ENCODE measurements around the gene SIGLEC7.

Gene SIGLEC7

GRCh38 chr19:51172223-51172622 lies 30.1 kb downstream of the SIGLEC7 start:
- TF ChIP-seq, protein P1, sequence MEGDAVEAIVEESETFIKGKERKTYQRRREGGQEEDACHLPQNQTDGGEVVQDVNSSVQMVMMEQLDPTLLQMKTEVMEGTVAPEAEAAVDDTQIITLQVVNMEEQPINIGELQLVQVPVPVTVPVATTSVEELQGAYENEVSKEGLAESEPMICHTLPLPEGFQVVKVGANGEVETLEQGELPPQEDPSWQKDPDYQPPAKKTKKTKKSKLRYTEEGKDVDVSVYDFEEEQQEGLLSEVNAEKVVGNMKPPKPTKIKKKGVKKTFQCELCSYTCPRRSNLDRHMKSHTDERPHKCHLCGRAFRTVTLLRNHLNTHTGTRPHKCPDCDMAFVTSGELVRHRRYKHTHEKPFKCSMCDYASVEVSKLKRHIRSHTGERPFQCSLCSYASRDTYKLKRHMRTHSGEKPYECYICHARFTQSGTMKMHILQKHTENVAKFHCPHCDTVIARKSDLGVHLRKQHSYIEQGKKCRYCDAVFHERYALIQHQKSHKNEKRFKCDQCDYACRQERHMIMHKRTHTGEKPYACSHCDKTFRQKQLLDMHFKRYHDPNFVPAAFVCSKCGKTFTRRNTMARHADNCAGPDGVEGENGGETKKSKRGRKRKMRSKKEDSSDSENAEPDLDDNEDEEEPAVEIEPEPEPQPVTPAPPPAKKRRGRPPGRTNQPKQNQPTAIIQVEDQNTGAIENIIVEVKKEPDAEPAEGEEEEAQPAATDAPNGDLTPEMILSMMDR (IDR thresholded peaks at IDR 0.05; ENCODE audit: low read depth, low read length): no peak
- H3K4me3 ChIP-seq (replicated peaks in 1 of 2; ENCODE audit: low read depth in 2 of 2, low read length in 2 of 2): no peak overlapping the region
- no peak for DNase-seq (ENCODE audit: low read depth in 2 of 2)

DNA sequence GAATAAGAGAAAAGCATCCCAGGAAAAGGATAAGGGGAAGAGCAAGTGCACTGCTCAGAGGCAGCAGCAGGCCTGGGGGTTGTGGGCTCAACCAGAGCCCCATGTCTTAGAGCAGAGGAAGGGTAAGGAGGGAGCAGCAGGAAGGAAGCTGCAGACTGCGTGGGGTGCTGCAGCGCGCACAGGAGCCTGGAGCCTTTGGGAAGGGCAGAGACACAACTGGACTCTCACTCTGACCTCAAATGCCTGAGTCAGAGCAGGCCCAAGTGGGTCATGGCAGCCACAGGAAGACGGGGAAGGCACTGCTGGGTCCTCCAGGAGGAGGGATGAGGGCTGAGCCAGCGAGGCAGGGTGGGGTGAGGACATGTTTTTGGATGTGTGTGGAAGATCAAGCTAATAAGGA lies 31.6 kb downstream of the SIGLEC7 start:
- TF ChIP-seq, protein P1 (IDR thresholded peaks at IDR 0.05; ENCODE audit: low read depth, low read length): no peak
- H3K4me3 ChIP-seq (replicated peaks in 1 of 2; ENCODE audit: low read depth in 2 of 2, low read length in 2 of 2): no peak overlapping the region
- no peak for DNase-seq (ENCODE audit: low read depth in 2 of 2)

DNA sequence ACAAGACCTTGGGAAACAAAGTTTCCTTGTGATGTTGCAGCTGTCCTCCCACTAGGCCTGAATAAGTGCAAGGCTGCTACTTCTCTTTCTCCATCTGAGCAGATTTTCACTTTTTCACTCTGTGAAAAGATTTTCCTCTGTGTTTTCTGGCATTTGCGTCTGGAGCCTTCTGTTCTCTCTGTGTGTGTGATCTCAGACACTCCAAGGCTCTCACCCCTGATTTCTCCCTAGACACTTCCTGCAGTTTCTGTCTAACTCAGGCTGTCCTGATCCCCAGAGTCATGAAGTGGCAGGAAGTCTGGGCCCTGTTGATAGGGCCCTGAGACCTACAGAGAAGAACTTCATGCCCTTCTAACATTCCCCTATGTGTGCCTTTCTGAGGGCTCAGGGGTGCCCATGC lies 37.2 kb downstream of the SIGLEC7 start:
- TF ChIP-seq, protein P1 (IDR thresholded peaks at IDR 0.05; ENCODE audit: low read depth, low read length): no peak
- H3K4me3 ChIP-seq (replicated peaks in 1 of 2; ENCODE audit: low read depth in 2 of 2, low read length in 2 of 2): no peak overlapping the region
- DNase-seq (ENCODE audit: low read depth in 2 of 2): no peak

GRCh38 chr19:51181377-51181912 lies 39.3 kb downstream of the SIGLEC7 start:
- no peak for DNase-seq (ENCODE audit: low read depth in 2 of 2)
- no peak overlapping the region for H3K4me3 ChIP-seq (replicated peaks in 1 of 2; ENCODE audit: low read depth in 2 of 2, low read length in 2 of 2)
- TF ChIP-seq, protein P1 (IDR thresholded peaks at IDR 0.05; ENCODE audit: low read depth, low read length): no peak

DNA sequence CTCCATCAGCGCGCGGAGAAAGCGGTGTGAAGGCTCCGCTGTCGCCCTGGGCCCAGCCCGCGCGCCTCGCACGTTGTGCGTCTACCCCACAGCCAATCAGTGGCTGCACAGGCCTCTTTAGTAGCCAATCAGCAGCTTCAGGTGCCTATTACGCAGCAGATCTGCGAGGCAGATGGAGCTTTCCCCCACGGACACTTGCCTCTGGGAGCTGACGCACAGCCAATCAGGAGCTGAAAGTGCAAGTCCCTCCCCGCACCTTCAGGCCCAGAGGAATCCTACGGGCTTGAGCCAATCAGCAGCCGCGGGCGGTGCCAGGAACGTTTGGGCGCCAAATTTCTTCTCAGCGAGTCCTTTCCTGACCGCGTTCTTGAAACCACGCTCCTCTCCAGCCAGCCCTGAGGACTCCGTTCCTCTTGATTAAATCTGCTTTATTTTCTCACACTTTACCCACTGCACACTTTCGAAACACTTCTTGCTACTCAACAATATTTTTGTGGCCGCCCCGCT lies 39.9 kb downstream of the SIGLEC7 start:
- TF ChIP-seq, protein P1 (IDR thresholded peaks at IDR 0.05; ENCODE audit: low read depth, low read length): no peak
- no peak for DNase-seq (ENCODE audit: low read depth in 2 of 2)
- no peak overlapping the region for H3K4me3 ChIP-seq (replicated peaks in 1 of 2; ENCODE audit: low read depth in 2 of 2, low read length in 2 of 2)

DNA sequence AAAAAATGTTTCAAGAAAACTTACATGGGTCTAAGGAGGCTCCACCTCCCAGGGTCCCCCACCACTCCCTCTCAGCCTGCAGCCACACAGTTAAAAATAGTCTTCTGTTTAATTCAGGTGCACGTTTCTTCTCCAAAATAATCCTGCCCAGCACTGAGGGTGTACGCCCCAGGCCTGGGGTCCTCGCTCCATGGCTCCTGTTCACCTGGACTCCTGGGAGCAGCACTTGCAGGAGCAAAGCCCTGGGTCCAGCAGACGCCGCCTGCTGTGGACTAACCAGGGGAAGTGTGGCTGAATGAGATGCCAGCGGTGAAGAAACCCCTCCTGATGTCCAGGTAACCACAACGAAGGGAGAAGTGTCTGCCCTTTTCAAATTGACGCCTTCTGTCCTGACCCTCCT lies 41.5 kb downstream of the SIGLEC7 start:
- H3K4me3 ChIP-seq (replicated peaks in 1 of 2; ENCODE audit: low read depth in 2 of 2, low read length in 2 of 2): no peak overlapping the region
- TF ChIP-seq, protein P1 (IDR thresholded peaks at IDR 0.05; ENCODE audit: low read depth, low read length): no peak
- no peak for DNase-seq (ENCODE audit: low read depth in 2 of 2)

Data from cardiac fibroblast (primary cell).